Measurements from ENCODE around the gene CFAP74.
"Not testable (repeated sequence)": the region's sequence is repeated elsewhere in the genome, so short reads cannot be mapped to it uniquely, and the experiment has no call there.

Gene CFAP74

DNA sequence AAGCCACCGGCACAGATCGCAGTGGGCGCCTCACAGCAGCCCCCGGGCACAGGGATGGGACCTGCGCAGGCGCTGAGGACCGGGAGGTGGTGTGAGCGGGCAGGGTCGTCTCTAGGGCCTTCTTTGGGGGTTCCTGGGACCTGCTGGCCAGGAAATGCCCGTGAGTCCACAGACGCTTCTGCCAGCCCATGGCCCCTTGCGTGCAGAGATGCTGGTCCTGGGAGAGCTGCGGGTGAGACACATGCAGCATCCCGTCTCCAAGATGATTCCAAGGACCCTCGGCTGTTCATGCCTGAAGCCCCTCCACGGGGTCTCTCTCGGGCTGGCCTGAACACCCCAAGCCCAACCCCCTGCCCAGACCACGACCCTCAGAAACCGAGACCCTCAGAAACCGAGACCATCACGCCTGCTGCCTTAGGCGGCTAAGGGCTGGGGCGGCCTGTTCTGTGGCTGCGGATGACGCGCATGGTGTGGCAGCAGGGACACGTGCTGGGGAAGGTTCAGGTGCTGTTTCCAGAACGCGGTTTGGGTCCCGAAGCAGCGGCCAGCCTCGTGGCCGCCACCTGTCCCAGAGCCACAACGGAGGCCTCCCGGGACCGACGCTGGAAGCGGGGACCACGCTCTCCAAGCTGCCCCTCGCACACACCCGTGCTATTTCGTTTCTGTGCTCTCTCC lies 23.0 kb downstream of the CFAP74 start:
- Histone ChIP-seq H3K36me3 (ENCODE audit: insufficient read depth, low read length) (no peaks in the 10 kb centered on the region), H3K9ac (ENCODE audit: low read depth, low read length) (no peak overlapping the region), H3K4me1 (ENCODE audit: insufficient read depth, low read length) (no peaks in the 10 kb centered on the region), H3K9me3 (ENCODE audit: control insufficient read depth, insufficient read depth, low read length) (no peaks in the 10 kb centered on the region)

DNA sequence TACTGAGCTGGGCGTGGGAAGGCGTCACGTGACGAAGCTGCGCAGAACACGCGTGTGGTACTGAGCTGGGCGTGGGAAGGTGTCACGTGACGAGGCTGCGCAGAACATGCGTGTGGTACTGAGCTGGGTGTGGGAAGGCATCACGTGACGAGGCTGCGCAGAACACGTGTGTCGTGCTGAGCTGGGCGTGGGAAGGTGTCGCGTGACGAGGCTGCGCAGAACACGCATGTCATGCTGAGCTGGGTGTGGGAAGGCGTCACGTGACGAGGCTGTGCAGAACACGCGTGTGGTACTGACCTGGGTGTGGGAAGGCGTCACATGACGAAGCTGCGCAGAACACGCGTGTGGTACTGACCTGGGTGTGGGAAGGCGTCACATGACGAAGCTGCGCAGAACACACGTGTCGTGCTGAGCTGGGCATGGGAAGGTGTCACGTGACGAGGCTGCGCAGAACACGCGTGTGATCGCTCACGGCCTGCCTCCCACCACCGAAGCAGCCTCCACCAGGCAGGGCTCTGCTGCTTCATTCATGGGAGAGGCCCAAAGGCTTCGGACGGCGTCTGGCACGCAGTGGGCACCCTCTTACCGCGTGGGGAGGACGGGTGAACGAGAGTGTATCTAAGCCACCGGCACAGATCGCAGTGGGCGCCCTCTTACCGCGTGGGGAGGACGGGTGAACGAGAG lies 24.0 kb downstream of the CFAP74 start:
- Histone ChIP-seq H3K36me3 (ENCODE audit: insufficient read depth, low read length) (no peaks in the 10 kb centered on the region), H3K9ac (ENCODE audit: low read depth, low read length) (no peak overlapping the region), H3K9me3 (ENCODE audit: control insufficient read depth, insufficient read depth, low read length) (no peaks in the 10 kb centered on the region)

DNA sequence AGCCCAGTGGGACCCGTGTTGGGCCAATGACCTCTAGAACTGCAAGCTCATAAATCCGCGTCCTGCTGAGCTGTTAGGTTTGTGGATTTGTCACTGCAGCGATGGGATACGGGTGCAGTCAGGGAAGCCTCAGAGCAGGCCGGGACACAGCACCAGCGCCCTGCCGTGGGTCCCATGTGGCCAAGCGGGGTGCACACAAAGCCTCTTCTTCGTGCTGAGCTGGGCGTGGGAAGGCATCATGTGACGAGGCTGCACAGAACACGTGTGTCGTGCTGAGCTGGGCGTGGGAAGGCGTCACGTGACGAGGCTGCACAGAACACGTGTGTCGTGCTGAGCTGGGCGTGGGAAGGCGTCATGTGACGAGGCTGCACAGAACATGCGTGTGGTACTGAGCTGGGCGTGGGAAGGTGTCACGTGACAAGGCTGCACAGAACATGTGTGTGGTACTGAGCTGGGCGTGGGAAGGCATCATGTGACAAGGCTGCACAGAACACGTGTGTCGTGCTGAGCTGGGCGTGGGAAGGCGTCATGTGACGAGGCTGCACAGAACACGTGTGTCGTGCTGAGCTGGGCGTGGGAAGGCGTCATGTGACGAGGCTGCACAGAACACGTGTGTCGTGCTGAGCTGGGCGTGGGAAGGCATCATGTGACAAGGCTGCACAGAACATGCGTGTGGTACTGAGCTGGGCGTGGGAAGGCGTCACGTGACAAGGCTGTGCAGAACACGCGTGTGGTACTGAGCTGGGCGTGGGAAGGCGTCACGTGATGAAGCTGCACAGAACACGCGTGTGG lies 24.7 kb downstream of the CFAP74 start:
- not testable (repeated sequence) for H3K9ac ChIP-seq (ENCODE audit: low read depth, low read length); H3K9me3 ChIP-seq (ENCODE audit: control insufficient read depth, insufficient read depth, low read length); H3K4me1 ChIP-seq (ENCODE audit: insufficient read depth, low read length); H3K36me3 ChIP-seq (ENCODE audit: insufficient read depth, low read length)

More for the DNA sequence above, 24.0 kb downstream of the CFAP74 start:
- no peaks in the 10 kb centered on the region for H3K4me1 ChIP-seq (ENCODE audit: insufficient read depth, low read length)

DNA sequence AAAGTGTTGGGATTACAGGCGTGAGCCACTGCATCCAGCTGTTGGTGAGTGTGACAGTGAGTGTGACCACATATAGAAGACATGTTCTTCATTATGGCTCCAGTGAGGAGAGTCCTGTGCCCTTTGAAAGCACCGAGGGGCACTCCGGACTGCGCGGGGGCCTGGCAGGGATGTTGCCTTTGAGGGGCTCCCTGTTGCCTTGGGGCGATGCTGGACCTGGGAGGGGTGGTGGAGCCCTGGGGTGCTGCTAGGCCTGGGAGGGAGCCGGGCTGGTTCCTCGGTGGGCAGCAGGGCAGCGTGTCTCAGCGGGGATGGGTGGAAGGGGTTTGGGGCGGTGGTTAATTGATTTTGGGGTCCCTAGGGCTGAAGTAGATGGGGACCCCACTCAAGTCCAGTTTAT lies 25.5 kb downstream of the CFAP74 start:
- Histone ChIP-seq H3K9ac (ENCODE audit: low read depth, low read length) (no peak overlapping the region), H3K9me3 (ENCODE audit: control insufficient read depth, insufficient read depth, low read length) (no peaks in the 10 kb centered on the region), H3K36me3 (ENCODE audit: insufficient read depth, low read length) (no peaks in the 10 kb centered on the region), H3K4me1 (ENCODE audit: insufficient read depth, low read length) (no peaks in the 10 kb centered on the region; the same call in 1 of the 2 replicates)

DNA sequence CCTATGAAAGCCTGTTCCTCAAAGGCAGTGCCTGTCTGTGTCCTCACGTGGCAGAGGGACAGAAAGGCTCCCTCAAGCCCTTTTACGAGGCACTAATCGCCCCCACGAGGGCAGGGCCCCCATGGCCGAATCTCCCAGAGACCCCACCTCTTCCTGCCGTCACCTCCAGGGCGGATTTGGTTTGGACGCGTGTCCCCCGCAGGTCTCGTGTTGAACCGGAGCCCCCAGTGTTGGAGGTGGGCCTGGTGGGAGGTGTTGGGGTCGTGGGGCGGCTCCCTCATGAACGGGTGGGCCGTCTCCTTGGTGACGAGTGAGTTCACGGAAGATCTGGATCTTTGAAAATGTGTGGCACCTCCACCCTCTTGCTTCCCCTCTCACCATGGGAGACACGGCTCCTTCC lies 27.6 kb downstream of the CFAP74 start:
- no peaks in the 10 kb centered on the region; the same call in 1 of the 2 replicates for H3K4me1 ChIP-seq (ENCODE audit: insufficient read depth, low read length)
- H3K9ac ChIP-seq (ENCODE audit: low read depth, low read length) = no peak overlapping the region
- H3K9me3 ChIP-seq (ENCODE audit: control insufficient read depth, insufficient read depth, low read length) = no peaks in the 10 kb centered on the region
- H3K36me3 ChIP-seq (ENCODE audit: insufficient read depth, low read length) = no peaks in the 10 kb centered on the region

DNA sequence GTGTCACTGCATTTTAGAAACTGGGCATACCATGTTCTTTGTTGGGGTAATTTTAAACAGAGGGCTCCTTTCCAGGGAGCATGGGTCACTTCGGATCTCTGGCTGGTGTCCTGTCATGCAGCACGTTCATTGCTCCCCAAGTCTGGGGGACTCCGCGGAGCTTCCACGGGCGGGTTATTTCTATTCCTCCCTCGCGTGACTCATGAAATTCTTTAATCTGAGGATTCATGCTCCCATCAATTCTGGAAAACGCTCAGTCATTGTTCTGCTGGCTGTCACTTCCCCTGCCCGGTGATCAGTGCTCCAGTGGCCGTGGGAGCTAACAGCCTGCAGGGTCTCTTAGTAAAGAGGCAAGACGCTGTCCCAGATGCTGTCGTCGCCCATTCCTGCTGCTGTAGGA lies 28.1 kb downstream of the CFAP74 start:
- H3K9me3 ChIP-seq (ENCODE audit: control insufficient read depth, insufficient read depth, low read length) = no peaks in the 10 kb centered on the region
- H3K9ac ChIP-seq (ENCODE audit: low read depth, low read length) = no peak overlapping the region
- H3K36me3 ChIP-seq (ENCODE audit: insufficient read depth, low read length) = no peaks in the 10 kb centered on the region
- no peaks in the 10 kb centered on the region; the same call in 1 of the 2 replicates for H3K4me1 ChIP-seq (ENCODE audit: insufficient read depth, low read length)

DNA sequence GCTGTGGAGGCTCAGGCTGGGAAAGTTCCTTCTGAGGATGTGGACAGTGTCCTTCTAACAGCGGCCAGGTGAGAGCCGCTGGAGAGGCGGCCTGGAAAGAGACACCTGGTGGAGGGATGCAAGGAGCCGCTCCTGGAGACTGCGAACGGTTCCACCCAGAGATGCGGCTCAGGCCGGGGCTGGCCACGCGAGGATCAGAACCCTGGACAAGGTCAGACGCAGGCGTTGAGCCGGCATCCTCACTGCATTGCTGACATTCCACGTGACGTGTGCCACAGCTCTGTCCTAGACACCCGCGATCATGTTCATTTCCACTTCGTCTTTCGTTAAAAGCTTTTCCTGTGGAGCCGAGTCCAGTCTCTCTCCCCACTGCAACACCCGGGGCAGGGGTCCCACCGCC lies 28.8 kb downstream of the CFAP74 start:
- Histone ChIP-seq H3K4me1 (ENCODE audit: insufficient read depth, low read length) (no peaks in the 10 kb centered on the region; the same call in 1 of the 2 replicates), H3K9ac (ENCODE audit: low read depth, low read length) (no peak overlapping the region), H3K9me3 (ENCODE audit: control insufficient read depth, insufficient read depth, low read length) (no peaks in the 10 kb centered on the region), H3K36me3 (ENCODE audit: insufficient read depth, low read length) (no peaks in the 10 kb centered on the region)

DNA sequence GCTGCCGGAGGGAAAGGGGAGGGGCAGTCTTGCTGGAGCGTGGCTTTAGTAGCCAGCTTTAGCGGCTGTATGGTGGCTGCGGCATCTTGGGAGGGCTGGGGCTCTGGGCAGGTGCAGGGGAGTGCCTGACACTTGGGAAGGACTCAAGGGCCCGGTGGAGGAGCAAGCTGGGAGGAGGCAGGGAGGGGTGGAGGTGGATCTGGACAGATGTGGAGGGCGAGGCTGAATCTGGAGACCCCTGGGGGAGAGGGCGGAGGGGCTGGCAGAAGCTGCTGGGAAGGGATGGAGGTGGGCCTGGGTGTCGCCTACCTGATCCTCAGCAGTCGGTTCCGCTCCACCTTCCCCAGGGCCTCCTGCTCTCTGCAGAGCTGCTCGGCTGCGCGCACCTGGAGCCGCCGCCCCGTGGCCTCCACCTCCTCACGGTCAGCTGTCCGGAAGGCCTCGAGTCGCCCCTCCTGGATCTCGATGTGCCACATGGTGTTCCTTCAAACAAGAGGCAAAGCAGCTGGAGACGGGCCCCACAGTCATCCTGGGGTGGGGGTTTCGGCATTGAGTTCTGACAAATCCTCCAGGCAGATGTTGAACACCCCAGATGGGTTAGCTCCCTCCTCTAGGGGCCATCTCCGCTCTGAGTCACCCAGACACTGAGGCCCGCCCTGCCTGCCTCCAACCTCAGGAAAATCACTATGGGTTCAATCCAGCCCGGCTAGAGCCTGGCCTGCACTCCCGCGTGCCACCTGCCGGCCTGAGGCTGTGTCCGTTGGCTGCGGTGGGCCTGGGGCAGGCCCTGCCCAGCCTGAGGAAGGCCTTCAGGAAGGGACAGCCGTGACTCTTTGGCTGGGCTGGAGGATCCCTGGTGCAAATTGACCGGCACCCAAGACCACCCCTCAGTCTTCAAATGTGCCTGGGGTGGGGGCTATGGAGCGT lies 29.6 kb downstream of the CFAP74 start:
- H3K9me3 ChIP-seq (ENCODE audit: control insufficient read depth, insufficient read depth, low read length) = no peaks in the 10 kb centered on the region
- H3K4me1 ChIP-seq (ENCODE audit: insufficient read depth, low read length) = no peaks in the 10 kb centered on the region; the same call in 1 of the 2 replicates
- H3K36me3 ChIP-seq (ENCODE audit: insufficient read depth, low read length) = no peaks in the 10 kb centered on the region
- no peak overlapping the region for H3K9ac ChIP-seq (ENCODE audit: low read depth, low read length)

DNA sequence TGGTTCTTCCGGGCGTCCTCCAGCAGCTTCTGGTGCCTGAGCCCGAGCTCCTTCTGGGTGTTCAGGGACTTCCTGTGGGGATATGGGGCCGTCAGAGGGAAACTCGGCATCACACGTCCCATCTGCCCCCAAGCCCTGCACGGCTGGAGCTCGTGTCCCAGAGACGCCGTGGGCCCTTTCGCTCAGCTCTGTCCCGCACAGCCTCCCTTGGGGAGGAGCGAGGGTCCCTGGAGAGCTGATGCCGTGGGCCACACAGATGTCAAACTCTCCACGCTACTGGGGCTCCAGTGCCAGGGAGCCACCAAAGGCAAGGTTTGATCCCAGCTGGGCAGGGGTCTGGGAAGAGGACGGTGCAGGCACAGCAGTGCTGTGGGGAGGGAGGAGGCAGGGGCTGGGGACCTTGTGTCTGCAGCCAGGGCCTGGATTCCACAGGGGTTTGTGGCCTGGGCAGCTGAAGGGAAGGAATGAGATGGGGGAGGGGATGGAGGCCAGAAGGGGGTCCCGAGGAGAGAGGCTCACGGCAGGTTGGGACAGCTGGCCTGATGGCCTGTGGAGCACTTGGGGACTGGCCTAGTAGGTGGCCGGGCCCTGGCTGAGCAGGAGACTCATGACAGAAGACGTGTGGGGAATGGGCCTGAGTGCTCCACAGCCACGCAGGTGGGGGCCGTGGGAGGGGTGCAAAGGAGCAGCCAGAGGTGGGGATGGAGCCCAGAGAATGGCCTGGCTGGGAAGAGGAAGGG lies 30.4 kb downstream of the CFAP74 start:
- Histone ChIP-seq H3K4me1 (ENCODE audit: insufficient read depth, low read length) (no peaks in the 10 kb centered on the region; the same call in 1 of the 2 replicates), H3K9ac (ENCODE audit: low read depth, low read length) (no peak overlapping the region), H3K36me3 (ENCODE audit: insufficient read depth, low read length) (no peaks in the 10 kb centered on the region)

DNA sequence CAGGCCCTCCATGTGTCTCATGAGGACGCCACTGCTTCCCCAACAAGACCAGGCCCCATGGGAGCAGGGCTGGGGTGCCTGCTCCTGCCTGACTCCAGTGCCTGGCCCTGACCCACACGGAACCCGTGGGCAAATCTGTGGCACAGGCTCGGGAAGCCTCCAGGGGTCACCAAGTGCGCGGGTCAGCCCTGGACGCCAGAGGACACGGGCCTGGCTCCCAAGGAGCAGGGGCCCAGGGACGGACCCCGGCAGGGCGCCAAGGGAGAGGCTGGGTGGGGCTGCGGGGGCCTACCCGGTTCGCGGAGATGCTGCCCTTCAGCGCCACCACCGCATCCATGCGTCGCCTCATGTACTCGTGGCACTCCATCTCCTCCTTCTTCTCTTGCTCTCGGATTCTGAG lies 31.9 kb downstream of the CFAP74 start:
- H3K9me3 ChIP-seq (ENCODE audit: control insufficient read depth, insufficient read depth, low read length) = no peaks in the 10 kb centered on the region
- H3K36me3 ChIP-seq (ENCODE audit: insufficient read depth, low read length) = no peaks in the 10 kb centered on the region
- no peak overlapping the region for H3K9ac ChIP-seq (ENCODE audit: low read depth, low read length)
- H3K4me1 ChIP-seq (ENCODE audit: insufficient read depth, low read length) = no peaks in the 10 kb centered on the region; the same call in 1 of the 2 replicates

More for the DNA sequence above, 30.4 kb downstream of the CFAP74 start:
- no peaks in the 10 kb centered on the region for H3K9me3 ChIP-seq (ENCODE audit: control insufficient read depth, insufficient read depth, low read length)

DNA sequence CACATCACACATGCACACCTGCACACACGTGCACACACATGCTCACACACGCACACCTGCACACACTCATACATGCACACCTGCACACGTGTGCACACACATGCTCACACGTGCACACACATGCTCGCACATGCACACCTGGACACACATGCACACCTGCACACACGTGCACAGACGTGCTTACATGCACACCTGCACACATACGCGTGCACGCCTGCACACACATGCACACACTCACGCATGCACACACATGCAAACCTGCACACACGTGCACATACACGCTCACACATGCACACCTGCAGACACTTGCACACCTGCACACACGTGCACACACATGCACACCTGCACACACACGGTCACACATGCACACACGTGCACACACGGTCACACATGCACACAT lies 32.6 kb downstream of the CFAP74 start:
- no peaks in the 10 kb centered on the region for H3K9me3 ChIP-seq (ENCODE audit: control insufficient read depth, insufficient read depth, low read length)
- H3K4me1 ChIP-seq (ENCODE audit: insufficient read depth, low read length) = no peaks in the 10 kb centered on the region; the same call in 1 of the 2 replicates
- no peaks in the 10 kb centered on the region for H3K36me3 ChIP-seq (ENCODE audit: insufficient read depth, low read length)

DNA sequence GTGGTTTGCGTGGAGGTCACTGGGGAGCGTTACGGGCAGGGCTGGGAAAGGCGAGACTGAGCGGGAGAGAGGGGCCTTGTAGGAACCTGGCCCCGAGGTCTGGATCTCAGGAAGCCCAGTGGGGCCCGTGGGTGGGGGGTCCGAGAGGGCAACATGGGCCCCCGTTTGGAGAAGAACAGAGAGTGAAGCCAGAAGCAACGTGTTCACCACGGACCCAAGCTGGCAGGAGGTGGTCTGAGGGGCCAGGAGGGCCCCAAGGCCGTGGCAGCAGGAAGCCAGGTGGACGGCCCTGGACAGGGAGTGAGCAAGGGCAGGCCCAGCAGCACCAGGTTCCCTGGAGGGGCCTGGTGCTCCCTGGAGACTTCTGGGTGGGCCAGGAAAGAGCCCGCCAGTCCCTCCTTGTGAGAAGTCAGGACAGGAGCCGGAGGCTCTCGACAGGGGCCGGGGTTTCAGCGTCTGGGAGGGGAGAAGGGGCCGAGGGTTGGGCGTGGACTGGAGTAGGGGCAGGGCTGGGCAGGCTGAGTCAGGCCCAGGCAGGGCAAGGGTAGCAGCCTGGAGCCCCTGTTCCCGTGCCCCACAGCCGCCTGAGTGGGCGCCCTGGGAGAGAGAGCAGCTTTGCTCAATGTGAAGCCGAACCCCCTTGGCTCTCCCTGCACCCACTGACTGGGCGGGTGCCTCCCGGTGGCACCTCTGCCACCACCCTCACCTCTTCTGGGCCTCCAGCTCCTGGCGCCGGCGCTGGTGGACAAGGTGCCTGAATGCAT lies 33.5 kb downstream of the CFAP74 start:
- Histone ChIP-seq H3K36me3 (ENCODE audit: insufficient read depth, low read length) (no peaks in the 10 kb centered on the region), H3K9me3 (ENCODE audit: control insufficient read depth, insufficient read depth, low read length) (no peaks in the 10 kb centered on the region), H3K9ac (ENCODE audit: low read depth, low read length) (no peak overlapping the region), H3K4me1 (ENCODE audit: insufficient read depth, low read length) (no peaks in the 10 kb centered on the region; the same call in 1 of the 2 replicates)

More for the DNA sequence above, 32.6 kb downstream of the CFAP74 start:
- H3K9ac ChIP-seq (ENCODE audit: low read depth, low read length) = no peak overlapping the region

DNA sequence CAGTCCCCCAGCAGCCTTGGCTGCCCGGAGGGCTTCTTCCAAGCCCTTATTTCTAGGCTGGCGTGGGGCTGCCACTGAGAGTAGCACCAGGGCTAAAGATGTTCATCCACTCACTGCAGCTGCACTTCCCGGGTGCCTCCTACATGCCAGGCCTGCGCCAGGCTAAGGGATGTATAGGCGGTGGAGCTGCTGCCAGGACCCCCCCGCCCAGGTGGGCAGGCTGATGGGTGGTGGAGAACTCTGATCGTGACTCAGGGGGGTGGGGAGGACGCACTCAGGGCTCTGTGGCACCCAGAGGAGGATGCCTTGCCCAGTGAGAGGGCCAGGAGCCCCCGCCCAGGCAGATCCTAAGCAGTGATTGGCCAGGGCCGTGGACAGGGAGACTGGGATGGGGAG lies 34.1 kb downstream of the CFAP74 start:
- H3K4me1 ChIP-seq (ENCODE audit: insufficient read depth, low read length) = no peaks in the 10 kb centered on the region; the same call in 1 of the 2 replicates
- no peak overlapping the region for H3K9ac ChIP-seq (ENCODE audit: low read depth, low read length)
- no peaks in the 10 kb centered on the region for H3K9me3 ChIP-seq (ENCODE audit: control insufficient read depth, insufficient read depth, low read length)
- no peaks in the 10 kb centered on the region for H3K36me3 ChIP-seq (ENCODE audit: insufficient read depth, low read length)

Data from ES-I3 (cell line).